GM23248 (cell line): ENCODE results near the gene SLC35F4. TPM values are rescaled to one million over a fixed set of nuclear protein-coding genes. Genes with fewer than 3 reads are reported as not detected.
"Not testable (repeated sequence)": the region's sequence is repeated elsewhere in the genome, so short reads cannot be mapped to it uniquely, and the experiment has no call there.

ENCODE experiments used
- DNase-seq: peaks from one replicate; pipeline ENCODE4 v3.0.0-alpha.2; 2015
- H2AFZ ChIP-seq: fragments of 200-600 bp; sonication (generic); 2 replicates; pipeline ENCODE4 v1.6.1; 2016; ENCODE audit warnings: antibody characterized with exemption
- H3F3A ChIP-seq: fragments of 200-600 bp; sonication (generic); 2 replicates; pipeline ENCODE4 v1.6.1; 2016; ENCODE audit warnings: mild to moderate bottlenecking, antibody characterized with exemption, mixed run types; ENCODE audit not compliant: insufficient read depth
- H3K27ac ChIP-seq: fragments of 200-600 bp; sonication (generic); 2 replicates; pipeline ENCODE4 v1.5.1; 2016; ENCODE audit warnings: mild to moderate bottlenecking
- H3K27me3 ChIP-seq: fragments of 200-600 bp; sonication (generic); replicated peaks from 2 replicates; pipeline ENCODE4 v1.6.1; 2016; ENCODE audit warnings: mild to moderate bottlenecking; ENCODE audit not compliant: insufficient read depth
- H3K36me3 ChIP-seq: fragments of 200-600 bp; sonication (generic); 2 replicates; pipeline ENCODE4 v1.6.1; 2016; ENCODE audit warnings: low read depth, mild to moderate bottlenecking
- H3K4me1 ChIP-seq: fragments of 200-600 bp; sonication (generic); 2 replicates; pipeline ENCODE4 v1.6.1; 2016; ENCODE audit warnings: mild to moderate bottlenecking; ENCODE audit not compliant: insufficient read depth
- H3K4me2 ChIP-seq: fragments of 200-600 bp; sonication (generic); one replicate; pipeline ENCODE4 v1.6.1; 2016; ENCODE audit warnings: mild to moderate bottlenecking; ENCODE audit not compliant: unreplicated experiment
- H3K4me3 ChIP-seq: fragments of 200-600 bp; sonication (generic); 2 replicates; pipeline ENCODE4 v1.5.1; 2016; ENCODE audit warnings: mild to moderate bottlenecking
- H3K79me2 ChIP-seq: fragments of 200-600 bp; sonication (generic); 2 replicates; pipeline ENCODE4 v1.6.1; 2016; ENCODE audit warnings: mild to moderate bottlenecking; ENCODE audit not compliant: insufficient read depth
- H3K9ac ChIP-seq: fragments of 200-600 bp; sonication (generic); 2 replicates; pipeline ENCODE4 v1.6.1; 2016; ENCODE audit warnings: mild to moderate bottlenecking
- H3K9me2 ChIP-seq: fragments of 200-600 bp; sonication (generic); 2 replicates; pipeline ENCODE4 v1.6.1; 2016; ENCODE audit warnings: mixed run types, mild to moderate bottlenecking, moderate library complexity; ENCODE audit not compliant: insufficient read depth
- H3K9me3 ChIP-seq: fragments of 200-600 bp; sonication (generic); one replicate; pipeline ENCODE4 v1.6.1; 2017; ENCODE audit warnings: low read depth
- H4K20me1 ChIP-seq: fragments of 200-600 bp; sonication (generic); 2 replicates; pipeline ENCODE4 v1.6.0; 2016; ENCODE audit not compliant: insufficient read depth
- EZH2 ChIP-seq: fragments of 200-600 bp; sonication (generic); IDR thresholded peaks from 2 replicates; pipeline ENCODE4 v1.6.1; 2018; ENCODE audit warnings: antibody characterized with exemption, mild to moderate bottlenecking; ENCODE audit not compliant: insufficient read depth, poor library complexity, severe bottlenecking
- EZH2phosphoT487 ChIP-seq: fragments of 200-600 bp; sonication (generic); IDR thresholded peaks from 2 replicates; pipeline ENCODE4 v1.6.1; 2018; ENCODE audit warnings: antibody characterized with exemption, moderate library complexity, mild to moderate bottlenecking, low read depth; ENCODE audit not compliant: insufficient read depth
- WGBS, 2 experiments: methylation state at CpG; one replicate each; pipeline ENCODE4 v1.1.6; 2015 to 2017; ENCODE audit warnings: low lambda C conversion rate in 2 of 2, low coverage in 1 of 2; ENCODE audit errors: missing lambda C conversion rate in 2 of 2; 5-methylcytosine and 5-hydroxymethylcytosine counted together
- in situ Hi-C: fragments of 300-500 bp; cut with MboI; formaldehyde crosslinking; loops from 2 replicates; pipeline ENCODE4 v1.15.0; 2020
- polyA plus RNA-seq: library from polyadenylated mRNA; unstranded; fragments of >200 nt; fragmentation: Nextera tagmentation; extraction: Ambion mirVana; gene quantifications from 2 replicates; pipeline ENCODE4 v1.2.1, GENCODE V29; 2016
- total RNA-seq: library from RNA; depleted of rRNA; stranded (reverse); fragments of >200 nt; shearing (Covaris generic); gene quantifications from 2 replicates; pipeline ENCODE4 v1.2.3, GENCODE V29; 2014

Gene SLC35F4
- total and polyA plus RNA-seq, 2 experiments from 2014 or later: not detected

- H3K4me2 ChIP-seq: no peak overlapping the region
- peak; percentile 79 for DNase-seq
- no peaks in the 10 kb centered on the region for H3K9me3 ChIP-seq
Observed at GRCh38 chr14:57725399-57726077, 140.4 kb downstream of the SLC35F4 start.

GRCh38 chr14:57722141-57722540 is 143.8 kb downstream of the SLC35F4 start:
- H3K4me1 ChIP-seq, H3K4me3 ChIP-seq, H3K9me2 ChIP-seq, H3K79me2 ChIP-seq, H3K9me3 ChIP-seq, DNase-seq, H4K20me1 ChIP-seq, H3K9ac ChIP-seq, H3K4me2 ChIP-seq, H3K27ac ChIP-seq, H3K27me3 ChIP-seq, H3F3A ChIP-seq, H3K36me3 ChIP-seq, H2AFZ ChIP-seq, in situ Hi-C loops: not testable (repeated sequence)

More at GRCh38 chr14:57725399-57726077, 140.4 kb downstream of the SLC35F4 start:
- Histone ChIP-seq H3K4me3 (no peak overlapping the region), H3F3A (peaks cover 4% of the 10 kb centered on the region; the same call in 1 of the 2 replicates), H3K27me3 (no peaks in the 10 kb centered on the region; the same call in 1 of the 2 replicates), H2AFZ (no peak overlapping the region), H3K27ac (no peak overlapping the region), H4K20me1 (no peaks in the 10 kb centered on the region), H3K9ac (no peak overlapping the region), H3K4me1 (peaks cover 5% of the 10 kb centered on the region; the same call in 1 of the 2 replicates), H3K79me2 (no peaks in the 10 kb centered on the region), H3K36me3 (no peaks in the 10 kb centered on the region), H3K9me2 (no peaks in the 10 kb centered on the region)
- in situ Hi-C loops: no loop called here
- no peak for TF ChIP-seq EZH2phosphoT487
- TF ChIP-seq EZH2: no peak
- 26 to 34% methylated on average over 2 of the region's 2 CpGs for WGBS, 2 experiments

GRCh38 chr14:57714487-57714931 is 151.4 kb downstream of the SLC35F4 start:
- Histone ChIP-seq H3K27ac (no peak overlapping the region), H3K36me3 (no peaks in the 10 kb centered on the region), H3K4me1 (no peaks in the 10 kb centered on the region), H3K4me2 (no peak overlapping the region), H3K9ac (no peak overlapping the region), H3K9me3 (no peaks in the 10 kb centered on the region), H4K20me1 (no peaks in the 10 kb centered on the region), H3K4me3 (no peak overlapping the region), H3K79me2 (no peaks in the 10 kb centered on the region), H2AFZ (no peak overlapping the region), H3F3A (no peaks in the 10 kb centered on the region), H3K27me3 (peaks cover 21% of the 10 kb centered on the region), H3K9me2 (no peaks in the 10 kb centered on the region)
- TF ChIP-seq EZH2phosphoT487 (no peak), EZH2 (no peak)
- 2 to 3% methylated on average over 3 of the region's 3 CpGs for WGBS, 2 experiments
- no peak for DNase-seq
- in situ Hi-C loops: no loop called here

- Histone ChIP-seq H3K9me3 (no peaks in the 10 kb centered on the region), H3K9ac (no peak overlapping the region), H3K9me2 (no peaks in the 10 kb centered on the region), H3K27me3 (peaks cover 21% of the 10 kb centered on the region; the same call in 1 of the 2 replicates), H4K20me1 (no peaks in the 10 kb centered on the region), H3K27ac (no peak overlapping the region), H2AFZ (no peak overlapping the region), H3K4me1 (no peaks in the 10 kb centered on the region), H3K79me2 (no peaks in the 10 kb centered on the region), H3K4me3 (no peak overlapping the region), H3K4me2 (no peak overlapping the region), H3F3A (no peaks in the 10 kb centered on the region), H3K36me3 (no peaks in the 10 kb centered on the region)
- WGBS, 2 experiments: 14 to 15% methylated on average over 3 of the region's 3 CpGs
- no peak for TF ChIP-seq EZH2
- no peak for TF ChIP-seq EZH2phosphoT487
- DNase-seq: no peak
- in situ Hi-C loops: no loop called here
Observed at GRCh38 chr14:57712698-57713097, 153.2 kb downstream of the SLC35F4 start.

GRCh38 chr14:57712102-57712501 is 153.8 kb downstream of the SLC35F4 start:
- in situ Hi-C loops: no loop called here

More at GRCh38 chr14:57712102-57712501, 153.8 kb downstream of the SLC35F4 start:
- no peaks in the 10 kb centered on the region for H3K9me2 ChIP-seq
- H3K4me2 ChIP-seq: no peak overlapping the region
- H3K27me3 ChIP-seq: peaks cover 21% of the 10 kb centered on the region; the same call in 1 of the 2 replicates
- no peaks in the 10 kb centered on the region for H3K79me2 ChIP-seq
- H3K27ac ChIP-seq: no peak overlapping the region
- 10 to 12% methylated on average over 3 of the region's 3 CpGs for WGBS, 2 experiments
- H3F3A ChIP-seq: no peaks in the 10 kb centered on the region
- H3K36me3 ChIP-seq: no peaks in the 10 kb centered on the region
- no peak overlapping the region for H3K4me3 ChIP-seq
- H3K4me1 ChIP-seq: no peaks in the 10 kb centered on the region
- H3K9ac ChIP-seq: no peak overlapping the region
- H2AFZ ChIP-seq: no peak overlapping the region
- DNase-seq: no peak
- no peak for TF ChIP-seq EZH2phosphoT487
- no peak for TF ChIP-seq EZH2
- no peaks in the 10 kb centered on the region for H4K20me1 ChIP-seq
- H3K9me3 ChIP-seq: no peaks in the 10 kb centered on the region
